Measurements from ENCODE around the gene WFDC5.
A peak's percentile ranks its signal among the peaks of the same experiment; 100 is the strongest.

- TF ChIP-seq EP300 (IDR thresholded peaks at IDR 0.05; ENCODE audit: borderline replicate concordance in 1 of 2, low read depth in 1 of 2, low read length in 1 of 2) (peak in 1 of 2 experiments; percentile 75; a peak in 2 of 4 replicates), GABPA (IDR thresholded peaks at IDR 0.05; ENCODE audit: low read depth) (no peak), FOXM1 (IDR thresholded peaks at IDR 0.05; ENCODE audit: low read depth) (no peak), RAD21 (IDR thresholded peaks at IDR 0.05; ENCODE audit: low read length) (no peak), YY1 (IDR thresholded peaks at IDR 0.05; ENCODE audit: low read depth) (peak; percentile 64; the same call in 1 of the 2 replicates), CHD2 (IDR thresholded peaks at IDR 0.05; ENCODE audit: low read length, partially characterized antibody) (no peak), MXI1 (IDR thresholded peaks at IDR 0.05; ENCODE audit: low read depth, low read length) (no peak), POLR2AphosphoS5 (IDR thresholded peaks at IDR 0.05; ENCODE audit: low read depth, low read length) (peak; percentile 58; the same call in 1 of the 2 replicates), NRF1 (IDR thresholded peaks at IDR 0.05; ENCODE audit: low read depth, low read length) (no peak), TCF12 (IDR thresholded peaks at IDR 0.05) (peak; percentile 92), ELF1 (IDR thresholded peaks at IDR 0.05) (no peak), EZH2phosphoT487 (IDR thresholded peaks at IDR 0.05; ENCODE audit: borderline replicate concordance, low read depth) (no peak)
- TF ChIP-seq, protein P1, sequence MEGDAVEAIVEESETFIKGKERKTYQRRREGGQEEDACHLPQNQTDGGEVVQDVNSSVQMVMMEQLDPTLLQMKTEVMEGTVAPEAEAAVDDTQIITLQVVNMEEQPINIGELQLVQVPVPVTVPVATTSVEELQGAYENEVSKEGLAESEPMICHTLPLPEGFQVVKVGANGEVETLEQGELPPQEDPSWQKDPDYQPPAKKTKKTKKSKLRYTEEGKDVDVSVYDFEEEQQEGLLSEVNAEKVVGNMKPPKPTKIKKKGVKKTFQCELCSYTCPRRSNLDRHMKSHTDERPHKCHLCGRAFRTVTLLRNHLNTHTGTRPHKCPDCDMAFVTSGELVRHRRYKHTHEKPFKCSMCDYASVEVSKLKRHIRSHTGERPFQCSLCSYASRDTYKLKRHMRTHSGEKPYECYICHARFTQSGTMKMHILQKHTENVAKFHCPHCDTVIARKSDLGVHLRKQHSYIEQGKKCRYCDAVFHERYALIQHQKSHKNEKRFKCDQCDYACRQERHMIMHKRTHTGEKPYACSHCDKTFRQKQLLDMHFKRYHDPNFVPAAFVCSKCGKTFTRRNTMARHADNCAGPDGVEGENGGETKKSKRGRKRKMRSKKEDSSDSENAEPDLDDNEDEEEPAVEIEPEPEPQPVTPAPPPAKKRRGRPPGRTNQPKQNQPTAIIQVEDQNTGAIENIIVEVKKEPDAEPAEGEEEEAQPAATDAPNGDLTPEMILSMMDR (IDR thresholded peaks at IDR 0.05) = no peak
- TF ChIP-seq, protein P2, sequence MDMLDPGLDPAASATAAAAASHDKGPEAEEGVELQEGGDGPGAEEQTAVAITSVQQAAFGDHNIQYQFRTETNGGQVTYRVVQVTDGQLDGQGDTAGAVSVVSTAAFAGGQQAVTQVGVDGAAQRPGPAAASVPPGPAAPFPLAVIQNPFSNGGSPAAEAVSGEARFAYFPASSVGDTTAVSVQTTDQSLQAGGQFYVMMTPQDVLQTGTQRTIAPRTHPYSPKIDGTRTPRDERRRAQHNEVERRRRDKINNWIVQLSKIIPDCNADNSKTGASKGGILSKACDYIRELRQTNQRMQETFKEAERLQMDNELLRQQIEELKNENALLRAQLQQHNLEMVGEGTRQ (IDR thresholded peaks at IDR 0.05; ENCODE audit: borderline replicate concordance, low read depth, low read length) = no peak
These were observed 10.2 kb downstream of the WFDC5 start for GRCh38 chr20:45104786-45105185.

Measured in SK-N-SH (cell line).